Measurements from ENCODE around the gene ST8SIA2.

The ST8SIA2 gene

DNA sequence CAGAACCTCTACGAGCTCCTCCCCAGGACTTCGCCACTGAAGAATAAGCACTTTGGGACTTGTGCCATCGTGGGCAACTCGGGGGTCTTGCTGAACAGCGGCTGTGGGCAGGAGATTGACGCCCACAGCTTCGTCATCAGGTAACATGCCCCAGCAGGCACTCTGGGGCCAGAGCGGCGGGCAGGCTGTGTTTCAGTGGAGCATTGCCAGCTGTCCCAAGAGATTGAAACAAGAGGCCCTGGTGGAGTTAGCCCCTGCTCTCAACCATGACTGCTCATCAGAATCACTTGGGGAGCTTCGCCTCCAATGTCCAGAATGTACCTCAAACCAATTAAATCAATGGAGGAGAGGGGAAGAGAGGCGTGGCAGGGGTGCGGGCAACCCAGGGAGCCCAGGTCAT is 44.8 kb downstream of the ST8SIA2 start:
- TF ChIP-seq, protein P1, sequence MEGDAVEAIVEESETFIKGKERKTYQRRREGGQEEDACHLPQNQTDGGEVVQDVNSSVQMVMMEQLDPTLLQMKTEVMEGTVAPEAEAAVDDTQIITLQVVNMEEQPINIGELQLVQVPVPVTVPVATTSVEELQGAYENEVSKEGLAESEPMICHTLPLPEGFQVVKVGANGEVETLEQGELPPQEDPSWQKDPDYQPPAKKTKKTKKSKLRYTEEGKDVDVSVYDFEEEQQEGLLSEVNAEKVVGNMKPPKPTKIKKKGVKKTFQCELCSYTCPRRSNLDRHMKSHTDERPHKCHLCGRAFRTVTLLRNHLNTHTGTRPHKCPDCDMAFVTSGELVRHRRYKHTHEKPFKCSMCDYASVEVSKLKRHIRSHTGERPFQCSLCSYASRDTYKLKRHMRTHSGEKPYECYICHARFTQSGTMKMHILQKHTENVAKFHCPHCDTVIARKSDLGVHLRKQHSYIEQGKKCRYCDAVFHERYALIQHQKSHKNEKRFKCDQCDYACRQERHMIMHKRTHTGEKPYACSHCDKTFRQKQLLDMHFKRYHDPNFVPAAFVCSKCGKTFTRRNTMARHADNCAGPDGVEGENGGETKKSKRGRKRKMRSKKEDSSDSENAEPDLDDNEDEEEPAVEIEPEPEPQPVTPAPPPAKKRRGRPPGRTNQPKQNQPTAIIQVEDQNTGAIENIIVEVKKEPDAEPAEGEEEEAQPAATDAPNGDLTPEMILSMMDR (conservative IDR thresholded peaks at IDR 0.05), result no peak
- no peak overlapping the region for H3K27ac ChIP-seq

DNA sequence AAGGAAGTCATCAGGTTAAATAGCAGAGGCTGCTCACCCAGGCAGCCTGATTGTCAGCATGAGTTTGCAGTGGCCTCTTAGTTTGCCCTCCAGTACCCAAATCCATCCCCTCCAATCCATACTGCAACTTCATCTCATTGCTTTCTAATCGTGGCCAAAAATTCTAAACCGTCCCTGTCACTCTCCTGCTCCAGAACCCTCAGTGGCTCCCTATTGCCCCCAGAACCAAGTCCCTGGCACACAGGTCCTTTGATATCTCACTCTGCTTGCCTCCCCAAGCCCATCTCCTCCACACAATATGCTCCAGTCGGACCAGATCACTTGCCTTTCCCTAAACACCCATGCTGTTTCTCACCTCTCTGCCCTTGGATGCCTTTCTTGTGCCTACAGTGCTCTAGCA is 49.7 kb downstream of the ST8SIA2 start:
- no peak overlapping the region for H3K27ac ChIP-seq
- TF ChIP-seq, protein P1 (conservative IDR thresholded peaks at IDR 0.05), result no peak

DNA sequence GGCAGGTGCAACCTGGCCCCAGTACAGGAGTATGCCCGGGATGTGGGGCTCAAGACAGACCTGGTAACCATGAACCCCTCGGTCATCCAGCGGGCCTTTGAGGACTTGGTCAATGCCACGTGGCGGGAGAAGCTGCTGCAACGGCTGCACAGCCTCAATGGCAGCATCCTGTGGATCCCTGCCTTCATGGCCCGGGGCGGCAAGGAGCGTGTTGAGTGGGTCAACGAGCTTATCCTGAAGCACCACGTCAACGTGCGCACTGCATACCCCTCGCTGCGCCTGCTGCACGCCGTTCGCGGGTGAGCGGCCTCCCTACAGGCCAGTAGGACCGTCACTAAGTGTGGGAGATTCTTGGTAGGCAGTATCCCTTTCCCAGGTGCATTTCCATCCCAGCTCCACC is 51.0 kb downstream of the ST8SIA2 start:
- H3K27ac ChIP-seq, result no peak overlapping the region
- TF ChIP-seq, protein P1 (conservative IDR thresholded peaks at IDR 0.05), result no peak

DNA sequence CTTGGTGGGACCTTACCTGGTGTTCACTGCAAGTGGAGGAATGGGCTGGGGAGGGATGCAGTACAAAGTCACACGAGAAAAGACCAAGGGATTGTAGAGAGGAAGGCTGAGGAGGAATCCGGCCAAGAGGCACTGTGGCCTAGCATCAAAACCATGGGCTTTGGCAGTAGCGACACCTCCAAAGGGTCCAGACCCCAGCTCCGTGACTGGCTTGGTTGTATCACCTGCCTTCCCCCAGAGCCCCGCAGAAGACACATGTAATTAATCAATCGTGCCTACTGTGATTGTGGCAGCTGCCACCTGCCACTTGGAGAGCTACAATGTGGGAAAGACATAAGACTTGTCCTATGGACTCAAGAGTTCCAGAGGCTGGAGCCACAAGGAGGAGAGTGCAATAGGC is 54.7 kb downstream of the ST8SIA2 start:
- TF ChIP-seq, protein P1 (conservative IDR thresholded peaks at IDR 0.05), result no peak
- no peak overlapping the region for H3K27ac ChIP-seq

DNA sequence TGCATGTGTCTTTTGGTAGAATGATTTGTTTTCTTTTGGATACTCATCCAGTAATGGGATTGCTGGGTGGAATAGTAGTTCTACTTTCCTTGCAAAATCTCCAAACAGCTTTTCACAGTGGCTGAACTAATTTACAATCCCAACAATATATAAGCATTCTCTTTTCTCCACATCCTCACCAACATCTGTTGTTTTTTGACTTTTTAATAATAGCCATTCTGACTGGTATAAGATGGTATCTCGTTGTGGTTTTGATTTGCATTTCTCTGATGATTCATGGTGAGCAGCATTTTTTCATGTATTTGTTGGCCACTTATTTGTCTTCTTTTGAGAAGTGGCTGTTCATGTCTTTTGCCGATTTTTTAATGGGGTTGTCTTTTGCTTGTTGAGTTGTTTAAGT is 55.8 kb downstream of the ST8SIA2 start:
- H3K27ac ChIP-seq, result no peak overlapping the region
- TF ChIP-seq, protein P1 (conservative IDR thresholded peaks at IDR 0.05), result no peak

DNA sequence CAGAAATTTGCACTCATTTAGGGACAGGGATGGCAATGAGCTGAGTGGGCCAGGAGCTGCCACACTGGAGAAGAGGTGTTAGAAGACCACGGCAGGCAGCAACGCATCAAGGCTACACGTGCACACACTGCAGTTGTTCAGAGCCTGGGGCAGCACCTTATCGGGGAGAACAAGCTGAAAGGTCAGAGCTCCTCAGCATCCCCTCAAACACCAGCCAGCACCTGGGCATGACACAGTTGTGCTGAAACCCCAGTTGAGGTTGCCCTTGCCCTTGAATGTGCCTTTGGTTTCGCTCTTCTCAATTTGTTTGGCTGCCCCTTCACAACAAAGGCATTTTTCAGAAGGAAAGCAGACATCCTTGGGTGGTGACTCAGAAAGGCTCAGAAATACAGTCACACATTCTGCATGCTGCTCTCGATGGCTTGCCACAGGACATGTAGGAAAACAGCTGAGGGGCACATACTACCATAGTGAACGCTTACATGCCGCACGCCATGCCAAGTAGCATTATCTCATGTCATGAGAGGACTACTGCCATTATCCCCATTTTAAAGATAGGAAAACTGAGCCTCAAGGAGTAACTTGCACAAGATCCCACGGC is 57.6 kb downstream of the ST8SIA2 start:
- H3K27ac ChIP-seq, result no peak overlapping the region
- TF ChIP-seq, protein P1 (conservative IDR thresholded peaks at IDR 0.05), result no peak

DNA sequence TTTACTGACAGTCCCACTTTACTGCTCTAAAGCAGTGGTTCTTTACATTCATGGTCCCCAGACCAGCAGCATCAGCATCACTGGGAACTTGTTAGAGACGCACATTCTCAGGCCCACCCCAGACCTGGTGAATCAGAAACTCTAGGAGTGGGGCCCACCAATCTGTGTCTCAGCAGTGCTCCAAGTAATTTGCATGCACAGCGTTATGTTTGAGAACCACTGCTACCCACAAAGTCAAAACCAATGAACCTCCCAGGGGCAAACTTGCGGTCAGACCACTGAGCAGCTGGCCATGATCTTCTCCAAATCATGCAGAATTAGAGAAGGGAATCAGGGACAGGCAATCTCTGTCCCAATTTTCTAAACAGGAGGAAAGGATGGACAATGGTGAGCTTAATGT is 58.5 kb downstream of the ST8SIA2 start:
- H3K27ac ChIP-seq, result no peak overlapping the region
- TF ChIP-seq, protein P1 (conservative IDR thresholded peaks at IDR 0.05), result no peak

All from VCaP (cell line).